Measurements from ENCODE around the gene TMEM63C.

TMEM63C gene, protein sequence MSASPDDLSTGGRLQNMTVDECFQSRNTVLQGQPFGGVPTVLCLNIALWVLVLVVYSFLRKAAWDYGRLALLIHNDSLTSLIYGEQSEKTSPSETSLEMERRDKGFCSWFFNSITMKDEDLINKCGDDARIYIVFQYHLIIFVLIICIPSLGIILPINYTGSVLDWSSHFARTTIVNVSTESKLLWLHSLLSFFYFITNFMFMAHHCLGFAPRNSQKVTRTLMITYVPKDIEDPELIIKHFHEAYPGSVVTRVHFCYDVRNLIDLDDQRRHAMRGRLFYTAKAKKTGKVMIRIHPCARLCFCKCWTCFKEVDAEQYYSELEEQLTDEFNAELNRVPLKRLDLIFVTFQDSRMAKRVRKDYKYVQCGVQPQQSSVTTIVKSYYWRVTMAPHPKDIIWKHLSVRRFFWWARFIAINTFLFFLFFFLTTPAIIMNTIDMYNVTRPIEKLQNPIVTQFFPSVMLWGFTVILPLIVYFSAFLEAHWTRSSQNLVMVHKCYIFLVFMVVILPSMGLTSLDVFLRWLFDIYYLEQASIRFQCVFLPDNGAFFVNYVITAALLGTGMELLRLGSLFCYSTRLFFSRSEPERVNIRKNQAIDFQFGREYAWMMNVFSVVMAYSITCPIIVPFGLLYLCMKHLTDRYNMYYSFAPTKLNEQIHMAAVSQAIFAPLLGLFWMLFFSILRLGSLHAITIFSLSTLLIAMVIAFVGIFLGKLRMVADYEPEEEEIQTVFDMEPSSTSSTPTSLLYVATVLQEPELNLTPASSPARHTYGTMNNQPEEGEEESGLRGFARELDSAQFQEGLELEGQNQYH

DNA sequence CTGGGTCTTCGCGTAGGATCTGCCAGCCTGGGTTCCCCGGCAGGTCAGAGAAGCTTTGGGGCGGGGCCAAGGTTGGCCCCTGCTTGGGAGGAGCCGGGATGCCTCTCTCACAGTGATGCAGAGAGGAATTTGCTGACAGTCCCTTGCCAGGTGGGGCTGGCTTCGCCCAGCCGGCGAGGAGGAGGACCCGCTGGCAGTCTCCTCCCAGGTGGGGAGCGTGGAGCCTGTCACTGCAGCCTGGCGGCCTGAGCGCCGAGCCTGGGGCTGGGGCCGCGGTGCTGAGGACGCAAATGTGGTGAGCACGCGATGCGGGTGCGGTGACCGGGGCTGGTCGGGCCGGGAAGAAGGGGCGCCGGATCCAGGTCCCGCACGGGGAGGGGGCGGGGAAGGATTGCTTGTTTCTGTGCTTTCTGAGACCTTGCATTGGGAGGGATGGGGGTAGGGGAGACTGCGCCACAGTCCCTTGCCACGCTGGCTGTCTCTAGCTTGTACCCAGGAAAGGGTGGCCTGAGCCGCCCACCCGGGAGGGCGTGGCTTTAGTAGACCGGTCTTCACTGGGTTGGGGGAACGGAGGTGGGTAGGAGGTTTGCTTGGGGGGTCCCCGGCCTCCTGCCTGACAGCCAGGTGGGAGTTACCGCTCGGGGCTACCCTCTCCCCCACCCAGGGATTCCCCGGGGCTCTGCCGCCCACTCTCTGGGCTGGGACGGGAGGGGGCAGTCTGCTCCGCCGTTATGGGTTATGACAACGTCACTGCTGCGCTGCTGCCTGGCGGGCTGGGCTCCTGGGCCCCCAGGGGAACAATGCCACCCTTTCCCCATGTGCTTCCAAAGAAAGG lies at the start of gene TMEM63C:
TMEM63C (plus strand) TSS at position 196 of the 835 bp plus-strand sequence. CDS start 37,016 bp downstream, outside the sequence.
- DNase-seq: peak; percentile 60 to 82

DNA sequence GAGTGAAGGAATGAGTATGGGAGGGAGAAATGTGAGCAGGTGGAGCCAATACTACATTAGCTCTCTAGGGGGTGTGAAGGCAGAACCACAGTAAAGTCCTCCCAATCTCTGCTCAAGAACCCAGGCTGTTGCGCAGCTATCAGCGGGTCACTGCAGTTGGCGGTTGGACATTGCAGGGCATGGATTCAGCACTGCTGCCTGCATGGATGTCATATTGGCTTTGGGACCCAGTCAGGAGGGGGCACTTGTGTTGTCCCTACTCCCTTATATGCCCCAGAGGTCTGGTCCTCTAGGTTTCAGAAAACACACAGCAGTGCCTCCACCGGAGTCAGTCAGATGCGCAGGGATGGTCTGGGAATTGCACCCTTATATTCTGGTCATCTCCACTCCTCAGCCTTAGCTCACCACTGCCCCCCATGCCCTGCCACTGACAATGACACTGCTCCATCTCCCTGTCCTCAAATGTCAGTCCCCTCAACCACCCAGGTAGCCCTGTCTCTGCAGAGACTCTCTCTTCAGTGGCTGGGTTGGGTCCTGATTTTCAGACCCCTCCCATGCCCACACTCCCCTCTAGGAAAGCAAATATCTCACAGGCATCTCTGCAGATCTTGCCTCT lies 49.6 kb upstream of the TMEM63C start:
- DNase-seq: no peak

DNA sequence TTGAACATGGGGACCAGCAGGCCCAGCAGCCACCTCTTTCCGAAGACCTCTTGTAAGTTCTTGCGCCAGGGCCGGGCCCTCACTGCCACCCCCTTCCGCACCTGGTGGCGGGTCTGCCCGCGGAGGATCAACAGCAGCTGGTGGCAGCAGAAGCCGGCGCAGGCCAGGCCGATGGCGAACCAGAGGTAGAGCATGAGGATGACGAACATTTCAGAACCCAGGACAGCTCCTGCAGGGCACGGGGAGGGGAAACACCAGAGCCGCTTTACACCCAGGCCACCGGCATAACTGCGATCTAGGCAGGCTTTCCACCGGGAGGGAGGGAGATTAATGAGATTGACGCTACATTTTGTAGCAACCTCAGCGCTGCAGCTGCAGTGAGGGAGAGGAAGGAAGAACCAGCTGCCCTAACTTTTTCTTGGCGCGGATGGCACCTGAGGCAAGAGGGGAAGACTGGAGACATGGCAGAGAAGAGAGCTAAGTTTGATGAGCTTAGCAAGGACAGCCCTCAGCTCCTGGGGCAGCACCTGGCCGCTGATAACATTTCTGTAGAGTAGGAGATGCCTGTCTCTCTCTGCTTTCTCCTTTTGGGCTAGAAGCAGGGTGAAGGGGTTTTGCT lies 47.8 kb upstream of the TMEM63C start:
- DNase-seq: no peak

DNA sequence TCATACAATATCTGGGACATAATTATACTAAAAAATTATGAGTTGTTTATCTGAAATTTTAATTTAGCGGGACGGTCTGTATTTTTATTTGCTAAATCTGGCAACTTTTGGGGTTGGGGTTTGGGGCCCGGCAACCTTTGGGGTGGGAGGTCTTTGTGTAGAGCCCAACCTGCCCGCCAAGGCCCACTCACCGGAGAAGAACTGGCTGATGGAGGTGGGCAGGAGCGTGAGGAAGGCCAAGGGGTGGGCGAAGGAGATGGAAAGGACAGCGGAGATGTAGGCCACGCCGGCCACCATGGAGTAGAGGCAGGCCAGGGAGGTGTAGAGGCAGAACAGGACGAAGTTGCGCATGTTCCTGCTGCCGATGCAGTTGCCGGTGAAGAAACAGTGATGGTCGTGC lies 42.6 kb upstream of the TMEM63C start:
- no peak for DNase-seq

DNA sequence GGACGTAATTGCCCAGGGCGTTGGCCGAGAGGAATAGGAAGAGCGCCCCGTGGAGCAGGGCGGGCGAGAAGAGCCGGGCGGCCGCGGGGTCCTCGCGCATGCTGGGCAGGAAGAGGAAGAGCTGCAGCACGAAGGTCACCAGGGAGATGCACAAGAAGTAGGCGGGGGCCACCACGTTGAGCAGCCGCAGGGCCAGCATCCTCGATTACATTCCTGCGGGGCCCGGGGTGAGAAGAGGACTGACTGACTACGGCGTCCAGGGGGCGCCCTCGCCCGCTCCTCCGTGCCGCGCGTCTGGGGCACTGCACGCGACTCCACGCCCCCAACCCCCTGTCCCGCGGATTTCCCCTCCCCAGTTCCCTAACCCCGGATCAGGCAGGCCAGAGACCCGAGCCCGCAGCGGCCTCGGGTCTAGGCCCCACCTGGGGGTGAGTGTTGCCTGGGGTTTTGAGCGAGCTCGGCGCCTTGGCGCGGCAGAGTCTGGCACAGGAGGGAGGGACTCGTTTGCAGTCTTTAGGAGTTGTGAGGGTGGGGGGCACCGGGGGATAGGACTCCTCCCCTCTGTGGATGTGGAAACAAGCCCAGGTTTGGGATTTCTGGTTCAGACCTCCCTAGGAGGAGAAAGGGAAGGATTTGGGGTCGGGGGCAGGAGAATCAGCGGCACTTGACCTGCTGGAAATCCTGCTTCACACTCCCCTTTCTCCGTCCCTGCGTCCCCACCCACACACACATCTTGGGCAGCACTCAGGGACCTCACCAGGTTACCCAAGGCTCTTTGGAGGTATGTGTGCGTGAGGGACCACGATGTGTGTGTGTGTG lies 41.8 kb upstream of the TMEM63C start:
- no peak for DNase-seq

DNA sequence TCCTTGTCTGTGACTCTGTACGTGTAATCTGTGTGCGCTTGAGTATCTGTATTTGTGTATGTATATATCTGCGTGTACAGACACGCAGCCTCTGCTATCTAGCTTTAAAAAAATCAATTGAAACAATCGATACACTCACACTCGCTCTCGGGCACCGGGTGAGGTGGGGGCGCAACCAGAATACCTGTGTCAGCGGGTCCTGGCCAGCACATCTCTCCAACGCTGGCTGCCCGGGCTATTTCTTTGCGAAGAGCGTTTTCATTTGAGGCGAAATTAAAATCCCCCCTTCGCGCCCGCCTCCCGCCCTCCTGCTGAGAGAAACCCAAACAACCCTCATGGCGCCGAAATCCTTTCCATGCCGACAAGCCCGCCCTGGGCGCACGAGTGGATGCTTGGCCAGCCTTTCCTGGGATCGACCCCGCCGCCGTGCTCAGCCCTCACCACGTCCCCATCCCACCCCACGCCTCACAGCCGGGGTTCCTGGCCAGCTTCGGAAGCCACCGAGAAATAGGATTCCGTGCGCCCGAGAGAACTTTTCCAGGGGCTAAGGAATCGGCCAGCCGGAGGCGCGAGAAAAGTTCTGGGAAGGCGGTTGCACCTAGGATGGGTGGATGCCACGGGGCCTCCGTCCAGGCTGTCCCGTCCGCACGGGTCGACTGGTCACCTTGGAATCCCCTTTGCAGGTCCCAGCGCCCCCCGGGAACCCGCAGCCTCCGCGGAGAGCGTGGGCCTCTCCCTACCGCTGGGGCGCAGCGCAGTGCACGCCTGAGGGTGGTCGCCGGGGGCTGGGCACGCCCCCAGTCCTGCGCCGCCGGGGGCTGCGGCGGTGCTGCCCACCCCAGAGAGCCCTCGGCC lies 41.0 kb upstream of the TMEM63C start:
- DNase-seq: no peak

DNA sequence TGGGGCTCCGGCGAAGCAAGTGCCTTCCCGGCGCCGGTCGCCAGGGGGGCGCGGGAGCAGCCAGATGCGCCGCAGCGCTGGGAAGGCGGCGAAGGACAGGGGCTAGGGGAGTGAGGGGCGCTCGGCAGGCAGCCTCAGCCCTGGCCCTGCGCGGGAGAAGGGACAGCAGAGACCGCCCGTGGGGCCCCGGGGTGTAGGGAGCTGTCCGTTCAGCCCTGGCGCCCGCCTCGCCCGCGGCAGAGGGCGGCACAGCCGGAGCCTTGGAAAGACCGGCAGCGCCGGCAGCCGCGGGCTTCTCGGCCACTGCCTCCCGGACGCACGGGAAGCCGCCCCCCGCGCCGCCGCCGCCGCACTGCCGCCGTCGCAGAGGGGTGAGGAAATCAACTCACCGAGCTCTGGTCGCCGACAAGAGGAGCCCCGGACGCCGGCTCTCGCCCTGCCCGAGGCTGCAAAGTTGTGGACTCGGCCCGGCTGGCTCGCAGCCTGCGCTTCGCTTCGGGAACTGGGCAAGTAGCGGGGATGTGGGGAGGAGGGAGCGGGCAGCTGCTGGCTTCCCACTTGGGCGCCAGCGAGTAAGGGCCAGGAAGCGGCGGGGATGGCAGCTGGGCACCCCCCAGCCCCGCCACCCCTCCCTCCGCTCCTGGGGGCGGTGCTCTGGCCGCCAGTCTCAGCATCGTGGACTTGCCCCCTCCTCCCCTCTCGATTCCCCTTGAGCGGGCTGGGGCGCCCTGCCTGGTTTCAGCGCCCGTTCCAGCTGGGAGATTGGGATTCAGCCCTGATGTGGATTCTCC lies 40.2 kb upstream of the TMEM63C start, which contains the start of gene ZDHHC22:
ZDHHC22 (minus strand) TSS at position 578 of the 791 bp plus-strand sequence. CDS start 2,053 bp downstream, outside the sequence.
- DNase-seq: no peak

DNA sequence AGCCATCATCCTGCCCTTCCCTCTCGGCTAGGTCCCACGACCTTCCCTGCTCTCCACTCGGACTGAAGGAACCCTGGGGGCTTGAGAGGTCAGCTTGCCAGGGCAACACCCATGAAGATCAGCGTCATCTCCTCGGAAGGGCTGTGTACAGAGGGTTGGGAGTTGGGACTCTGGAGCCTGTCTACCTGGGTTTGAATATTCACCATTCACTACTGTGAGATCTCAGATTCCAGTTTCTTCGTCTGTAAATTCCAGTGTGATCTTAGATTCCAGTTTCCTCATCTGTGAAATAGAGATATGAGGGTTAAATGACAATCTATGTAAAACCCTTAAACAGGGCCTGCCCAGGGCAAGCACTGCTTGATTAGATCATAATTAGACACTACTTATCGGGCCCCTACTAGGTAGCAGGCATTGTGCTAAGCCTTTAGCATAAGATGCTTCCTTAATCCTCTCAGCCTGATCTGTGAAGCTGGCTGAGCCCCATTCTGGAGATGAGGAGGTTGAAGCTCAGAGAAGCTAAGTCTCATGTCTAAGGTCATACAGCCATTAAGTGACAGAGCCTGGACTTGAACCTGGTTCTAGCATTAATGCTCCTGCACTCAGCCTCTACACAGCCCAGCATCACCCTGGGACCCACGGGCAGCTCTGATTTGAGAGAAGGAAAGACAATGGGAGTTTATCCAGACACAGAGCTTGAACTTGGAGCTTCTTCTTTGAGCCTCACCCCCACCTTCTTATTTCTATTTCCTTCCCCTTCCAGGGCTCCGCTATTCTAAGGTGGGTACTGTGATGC lies 39.4 kb upstream of the TMEM63C start:
- no peak for DNase-seq

DNA sequence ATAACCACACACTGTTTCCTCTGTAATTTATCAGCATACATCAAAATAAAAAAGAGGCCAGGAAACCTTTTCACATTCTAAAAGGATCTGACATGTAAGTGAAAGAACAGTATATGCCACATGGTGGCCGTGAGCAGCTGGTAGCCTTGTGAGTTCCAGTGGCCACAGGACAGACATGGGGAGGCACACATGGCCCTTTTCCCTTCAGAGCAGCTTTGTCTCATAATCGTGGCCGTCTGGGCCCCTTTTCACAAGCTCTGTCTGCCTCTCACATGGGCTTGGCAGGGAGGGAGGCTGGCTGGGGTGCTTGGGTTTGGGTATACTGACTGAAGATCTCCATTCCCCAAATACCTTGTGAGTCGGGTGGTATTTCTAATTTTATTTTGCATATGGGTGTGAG lies 38.5 kb upstream of the TMEM63C start:
- peak in 1 of 2 experiments; percentile 32 for DNase-seq

DNA sequence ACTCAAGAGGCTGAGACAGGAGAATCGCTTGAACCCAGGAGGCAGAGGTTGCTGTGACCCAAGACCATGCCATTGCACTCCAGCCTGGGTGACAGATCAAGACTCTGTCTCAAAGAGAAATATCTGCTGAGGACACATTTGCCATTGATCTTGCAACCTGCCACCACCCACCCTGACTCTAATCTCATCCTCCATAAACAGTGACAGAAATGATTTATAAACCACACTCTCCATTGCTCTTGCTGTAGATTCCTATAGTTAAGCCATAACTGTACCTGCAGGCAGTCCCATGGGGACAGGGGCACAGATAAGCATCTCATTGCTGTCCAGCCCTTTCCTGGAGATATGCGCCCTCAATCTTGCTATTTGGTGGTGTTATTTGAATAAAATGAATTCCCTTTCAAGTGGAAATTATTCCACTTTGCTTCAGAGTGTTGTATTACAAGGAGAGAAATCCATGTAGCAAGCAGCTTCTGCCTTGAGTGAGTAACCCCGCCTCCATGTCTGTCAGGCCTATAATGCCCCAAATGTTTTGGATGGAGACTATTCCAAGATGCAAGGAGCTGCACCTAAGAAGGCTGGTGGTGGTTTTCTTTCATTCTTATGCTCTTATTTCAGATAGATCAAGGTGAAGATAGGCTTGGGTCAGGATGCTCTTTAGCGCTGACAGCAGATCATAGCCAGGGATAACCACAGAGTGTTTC lies 37.0 kb upstream of the TMEM63C start:
- DNase-seq: peak in 1 of 2 experiments; percentile 9

DNA sequence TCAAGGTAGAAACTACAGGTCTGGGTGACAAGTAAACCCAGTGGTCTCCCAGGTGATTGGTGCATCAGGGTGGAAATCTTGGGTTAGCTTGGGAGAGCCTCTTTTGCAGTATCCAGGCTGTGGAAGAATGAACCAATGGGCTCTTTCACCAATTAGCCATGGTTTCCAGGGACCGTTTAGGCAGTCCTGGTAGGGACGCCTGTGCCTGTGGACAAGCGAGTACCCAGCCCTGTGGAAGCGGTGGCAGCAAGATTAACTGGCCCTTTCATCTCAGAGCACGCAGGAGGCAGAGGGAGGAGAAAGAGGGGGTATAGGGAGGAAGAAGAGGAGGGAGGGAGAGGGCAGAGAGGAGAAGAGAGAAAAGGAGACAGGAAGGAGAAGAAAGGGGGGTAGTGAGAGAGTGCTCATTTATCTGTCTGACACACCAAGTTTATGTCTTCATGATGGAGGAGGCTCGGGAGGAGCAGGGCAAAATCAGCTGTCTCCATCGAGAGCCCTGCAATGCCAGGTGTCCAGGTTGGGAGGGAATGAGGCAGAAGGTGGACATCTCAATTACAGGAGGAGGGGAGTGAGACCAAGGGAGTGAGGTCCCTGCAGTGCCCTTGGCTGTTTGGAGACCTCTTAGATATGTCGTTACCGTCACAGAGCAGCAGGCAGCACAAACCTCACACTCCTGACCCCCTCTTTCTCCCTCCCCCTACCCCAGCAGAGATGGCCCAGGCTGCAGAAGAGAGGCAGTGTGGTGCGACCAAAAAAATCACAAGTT lies 35.4 kb upstream of the TMEM63C start:
- no peak for DNase-seq

DNA sequence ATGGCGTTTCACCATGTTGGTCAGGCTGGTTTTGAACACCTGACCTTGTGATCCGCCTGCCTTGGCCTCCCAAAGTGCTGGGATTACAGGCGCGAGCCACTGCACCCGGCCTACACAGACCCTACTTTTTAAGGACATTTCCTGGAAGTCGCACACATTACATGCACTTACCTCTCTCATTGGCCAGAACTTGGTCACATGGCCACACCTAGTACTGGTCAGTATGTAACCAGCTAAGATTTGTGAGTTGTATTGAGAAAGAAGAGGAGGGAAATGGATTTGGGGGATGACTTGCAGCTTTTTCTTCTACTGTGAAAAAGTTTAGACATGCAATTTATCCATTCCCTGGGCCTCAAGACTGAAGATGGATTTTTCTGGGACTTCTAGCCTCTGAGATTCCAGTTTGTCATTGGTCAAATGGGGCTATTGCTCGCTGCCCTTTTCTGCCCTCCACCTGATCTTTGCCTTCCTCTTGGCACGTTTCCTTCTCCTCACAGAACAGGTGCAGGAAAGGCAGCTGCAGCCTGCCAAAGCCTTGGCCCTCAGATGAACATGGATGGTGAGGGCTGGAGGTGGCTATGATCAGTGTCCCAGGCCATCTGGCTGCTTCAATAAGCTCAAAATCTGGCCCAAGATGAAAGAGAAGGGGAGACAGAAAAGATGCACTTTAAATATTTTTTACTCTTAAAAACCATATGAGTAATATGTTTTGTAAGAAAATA lies 32.9 kb upstream of the TMEM63C start:
- DNase-seq: peak in 1 of 2 experiments; percentile 70

DNA sequence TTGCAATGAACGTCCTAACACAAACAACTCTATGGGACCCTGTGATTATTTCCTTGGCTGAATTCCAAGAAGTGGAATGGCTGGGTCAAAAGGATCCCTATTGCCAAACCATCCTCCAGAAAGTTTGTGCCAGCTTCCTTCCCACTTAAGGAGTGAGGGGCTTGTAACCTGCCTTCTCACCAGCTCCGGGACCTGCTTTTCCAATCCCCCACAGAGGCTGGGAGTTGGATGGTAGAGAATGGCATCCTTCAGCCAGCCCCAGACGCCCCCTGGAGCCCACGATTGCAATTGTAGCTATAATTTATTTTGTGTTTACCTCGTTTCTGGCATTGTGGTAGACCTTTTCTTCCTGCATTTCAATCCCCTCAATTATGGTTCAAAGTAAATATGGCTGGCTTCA lies 30.4 kb upstream of the TMEM63C start:
- DNase-seq: peak in 1 of 2 experiments; percentile 15

DNA sequence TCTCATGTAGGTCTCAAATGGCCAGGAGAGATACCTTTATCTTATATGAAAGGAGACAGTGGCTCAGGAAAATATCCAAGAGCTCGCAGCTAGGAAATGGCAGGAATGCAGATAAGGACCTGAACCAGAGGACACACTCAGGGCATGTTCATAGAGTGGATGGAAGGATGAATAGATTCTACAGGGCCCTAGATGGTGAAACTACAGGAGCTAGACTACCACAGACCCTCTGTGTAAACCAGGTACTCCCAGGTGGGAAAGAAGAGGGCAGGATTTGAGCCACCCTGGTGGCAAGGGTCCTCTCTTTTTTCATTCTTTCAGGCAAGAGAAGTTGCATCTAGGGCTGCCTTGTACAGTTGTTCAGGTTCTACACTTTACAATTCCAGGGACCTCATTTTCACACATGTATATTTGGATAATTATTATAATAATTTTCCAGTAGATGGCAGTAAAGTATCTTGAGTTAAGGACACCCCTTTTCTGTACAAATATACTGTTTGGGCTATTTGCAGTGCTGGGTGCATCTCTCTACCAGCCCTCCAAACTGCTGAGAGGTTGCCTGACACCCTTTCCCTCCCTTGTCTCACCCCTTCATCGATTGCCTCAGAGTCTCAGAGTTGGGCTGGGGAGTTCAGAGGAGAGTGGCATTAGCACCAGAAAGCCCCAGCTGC lies 29.5 kb upstream of the TMEM63C start:
- DNase-seq: peak in 1 of 2 experiments; percentile 49

DNA sequence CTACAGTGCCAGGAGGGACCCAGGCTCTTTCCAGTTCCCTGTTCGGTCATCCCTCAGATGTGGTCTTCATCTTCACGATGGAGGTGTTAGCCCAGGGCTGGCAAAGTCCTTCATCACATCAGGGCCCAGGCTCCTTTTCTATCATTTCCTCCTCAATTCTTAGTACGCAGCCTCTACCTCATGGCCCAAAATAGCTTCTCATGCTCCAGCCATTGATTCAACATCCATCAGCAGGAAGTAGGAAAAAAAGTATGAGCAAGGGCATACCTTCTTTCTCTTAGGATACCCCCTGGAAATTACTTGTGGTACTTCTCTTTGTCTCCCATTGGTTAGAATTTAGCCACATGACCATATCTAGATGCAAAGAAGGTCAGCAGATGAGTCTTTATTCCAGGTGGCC lies 27.8 kb upstream of the TMEM63C start:
- DNase-seq: no peak

DNA sequence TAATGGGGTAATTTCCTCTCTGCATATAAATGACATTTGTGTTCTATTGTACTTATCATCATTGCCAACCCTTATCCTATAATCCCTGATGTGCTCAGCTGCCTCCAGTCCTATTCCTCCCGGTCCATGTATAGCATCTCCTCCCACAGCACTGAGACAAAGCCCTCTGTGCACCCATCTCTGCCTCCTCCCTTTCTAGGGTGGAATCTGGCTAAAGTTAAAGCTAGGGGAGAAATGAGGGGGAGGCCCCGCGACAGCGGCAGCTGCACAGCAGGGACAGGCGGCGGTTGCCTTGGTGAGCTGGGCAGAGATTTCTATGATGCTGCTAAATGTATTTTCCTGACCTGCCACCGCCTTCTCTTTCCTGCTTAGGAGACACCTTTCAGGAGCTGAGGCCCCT lies 27.2 kb upstream of the TMEM63C start:
- DNase-seq: no peak
